ENCODE measurements around the gene RNF213. TPM values are rescaled to one million over a fixed set of nuclear protein-coding genes. Genes with fewer than 3 reads are reported as not detected.

The RNF213 gene
- total and polyA plus RNA-seq, 10 of the 15 experiments (the other 5 are each of a cell fraction or from before 2014, with no cell fraction given): 18.6 to 145 (median 65.8) TPM

DNA sequence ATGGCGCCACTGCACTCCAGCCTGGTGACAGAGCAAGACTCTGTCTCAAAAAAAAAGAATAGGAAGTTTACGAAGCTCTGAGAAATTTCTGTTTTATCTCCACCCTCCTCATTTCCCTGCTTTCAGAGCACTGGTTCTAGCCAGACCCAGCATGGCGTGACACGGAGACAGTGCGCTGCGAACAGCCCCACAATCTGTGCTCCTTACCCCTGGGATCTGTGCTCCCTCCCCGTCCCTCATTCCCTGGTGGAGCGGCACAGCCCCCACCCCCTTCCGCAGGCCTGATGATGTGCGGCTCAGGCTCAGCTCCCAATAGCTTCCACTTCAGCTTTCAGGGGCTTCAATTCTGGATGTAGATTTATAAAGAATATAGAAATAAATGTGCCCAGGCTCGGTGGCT, 98.2 kb downstream of the RNF213 start:
- WGBS (ENCODE audit: insufficient coverage, insufficient replicate concordance, low lambda C conversion rate, missing lambda C conversion rate): 96% methylated on average over 11 of the region's 11 CpGs
- FAIRE-seq (no peak), DNase-seq (ENCODE audit: low read depth, low spot score) (no peak), ATAC-seq (no peak)
- ChIA-PET CTCF (no interaction called here), POLR2A (no interaction called here), SMC1A (ENCODE audit: uncharacterized antibody, unreplicated experiment) (no interaction called here), RAD21 (ENCODE audit: unreplicated experiment) (no interaction called here)
- H3K27me3 ChIP-seq (replicated peaks in 1 of 2; ENCODE audit: control insufficient read depth in 2 of 2, insufficient read depth in 2 of 2, low read length in 1 of 2): no peaks in the 10 kb centered on the region
- no peaks in the 10 kb centered on the region for H3K79me2 ChIP-seq (ENCODE audit: control insufficient read depth, insufficient read depth, low read length)
- H3K9me3 ChIP-seq (replicated peaks; ENCODE audit: control insufficient read depth, insufficient read depth, low read length): no peaks in the 10 kb centered on the region
- intact Hi-C loops (cut with micrococcal nuclease; ENCODE audit: unreplicated experiment) (no loop called here), in situ Hi-C loops (cut with MboI) (no loop called here)
- H2AFZ ChIP-seq (ENCODE audit: control insufficient read depth, low read depth, low read length): no peak overlapping the region
- no peaks in the 10 kb centered on the region for H4K20me1 ChIP-seq (ENCODE audit: control insufficient read depth, insufficient read depth)
- no peak overlapping the region for H3K9ac ChIP-seq (ENCODE audit: control insufficient read depth, insufficient read depth, low read length)
- no peak overlapping the region for H3K4me2 ChIP-seq (ENCODE audit: control insufficient read depth, insufficient read depth)
- no TSS peak for BruUV-seq (replicated peaks)
- no peak overlapping the region for H3K27ac ChIP-seq (ENCODE audit: control insufficient read depth, insufficient read depth)
- TF ChIP-seq RELA (IDR thresholded peaks at IDR 0.05; ENCODE audit: borderline replicate concordance, partially characterized antibody) (no peak), POLR2AphosphoS2 (IDR thresholded peaks at IDR 0.05; ENCODE audit: low read depth, low read length) (no peak), FOS (IDR thresholded peaks at IDR 0.05; ENCODE audit: borderline replicate concordance, extremely low read depth, insufficient read length) (no peak), NR2F1 (conservative IDR thresholded peaks at IDR 0.05) (no peak), SP1 (IDR thresholded peaks at IDR 0.05; ENCODE audit: low read depth, low read length) (no peak), REST (IDR thresholded peaks at IDR 0.05; ENCODE audit: low read depth, low read length) (no peak), SREBF1 (IDR thresholded peaks at IDR 0.05; ENCODE audit: low read length) (no peak)
- TF ChIP-seq, protein P1, sequence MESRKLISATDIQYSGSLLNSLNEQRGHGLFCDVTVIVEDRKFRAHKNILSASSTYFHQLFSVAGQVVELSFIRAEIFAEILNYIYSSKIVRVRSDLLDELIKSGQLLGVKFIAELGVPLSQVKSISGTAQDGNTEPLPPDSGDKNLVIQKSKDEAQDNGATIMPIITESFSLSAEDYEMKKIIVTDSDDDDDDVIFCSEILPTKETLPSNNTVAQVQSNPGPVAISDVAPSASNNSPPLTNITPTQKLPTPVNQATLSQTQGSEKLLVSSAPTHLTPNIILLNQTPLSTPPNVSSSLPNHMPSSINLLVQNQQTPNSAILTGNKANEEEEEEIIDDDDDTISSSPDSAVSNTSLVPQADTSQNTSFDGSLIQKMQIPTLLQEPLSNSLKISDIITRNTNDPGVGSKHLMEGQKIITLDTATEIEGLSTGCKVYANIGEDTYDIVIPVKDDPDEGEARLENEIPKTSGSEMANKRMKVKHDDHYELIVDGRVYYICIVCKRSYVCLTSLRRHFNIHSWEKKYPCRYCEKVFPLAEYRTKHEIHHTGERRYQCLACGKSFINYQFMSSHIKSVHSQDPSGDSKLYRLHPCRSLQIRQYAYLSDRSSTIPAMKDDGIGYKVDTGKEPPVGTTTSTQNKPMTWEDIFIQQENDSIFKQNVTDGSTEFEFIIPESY (IDR thresholded peaks at IDR 0.05): no peak
- H3K4me3 ChIP-seq: no peak overlapping the region
- no peaks in the 10 kb centered on the region for H3K4me1 ChIP-seq (ENCODE audit: control insufficient read depth, insufficient read depth, low read length)
- H3K36me3 ChIP-seq (ENCODE audit: control insufficient read depth in 2 of 2, insufficient read depth in 2 of 2, low read length in 1 of 2): peaks cover 39 to 50% of the 10 kb centered on the region in 2 experiments

Measured in GM12878 (cell line).